ENCODE measurements around the gene MROH7. TPM values are rescaled to one million over a fixed set of nuclear protein-coding genes. Genes with fewer than 3 reads are reported as not detected.

The MROH7 gene
- total RNA-seq, 1 experiment from 2014 or later: not detected

GRCh38 chr1:54594463-54594862, 47.1 kb upstream of the MROH7 start:
- TF ChIP-seq EZH2 (IDR thresholded peaks at IDR 0.05; ENCODE audit: low read length, unreplicated experiment): no peak
- no peak for TF ChIP-seq EZH2phosphoT487 (IDR thresholded peaks at IDR 0.05; ENCODE audit: borderline replicate concordance, low read length)
- TF ChIP-seq CTCF (conservative IDR thresholded peaks at IDR 0.05; ENCODE audit: low read depth, low read length): no peak
- Histone ChIP-seq H4K20me1 (ENCODE audit: low read length) (no peaks in the 10 kb centered on the region), H3F3A (ENCODE audit: low read length, unreplicated experiment) (no peaks in the 10 kb centered on the region), H3K9me2 (replicated peaks; ENCODE audit: low read length) (no peaks in the 10 kb centered on the region), H3K27me3 (ENCODE audit: low read length) (no peaks in the 10 kb centered on the region), H3K4me2 (ENCODE audit: low read length) (no peak overlapping the region), H2AFZ (ENCODE audit: low read length) (no peak overlapping the region), H3K4me1 (ENCODE audit: insufficient read depth, low read length) (no peaks in the 10 kb centered on the region), H3K27ac (ENCODE audit: low read length) (no peak overlapping the region), H3K36me3 (ENCODE audit: low read depth, low read length) (no peaks in the 10 kb centered on the region), H3K4me3 (ENCODE audit: low read length) (no peak overlapping the region), H3K79me2 (ENCODE audit: low read length) (no peaks in the 10 kb centered on the region), H3K9ac (ENCODE audit: low read length) (no peak overlapping the region), H3K9me3 (ENCODE audit: low read length) (no peaks in the 10 kb centered on the region)
- ChIA-PET POLR2A (ENCODE audit: unreplicated experiment) (no interaction called here), CTCF (no interaction called here)
- BruUV-seq (replicated peaks): no TSS peak
- ATAC-seq: no peak
- no peak for DNase-seq
- intact Hi-C loops (cut with micrococcal nuclease): no loop called here

- H3K4me2 ChIP-seq (ENCODE audit: low read length): no peak overlapping the region
- no peaks in the 10 kb centered on the region for H4K20me1 ChIP-seq (ENCODE audit: low read length)
- H2AFZ ChIP-seq (ENCODE audit: low read length): no peak overlapping the region
- intact Hi-C loops (cut with micrococcal nuclease): no loop called here
- TF ChIP-seq EZH2 (IDR thresholded peaks at IDR 0.05; ENCODE audit: low read length, unreplicated experiment): no peak
- TF ChIP-seq EZH2phosphoT487 (IDR thresholded peaks at IDR 0.05; ENCODE audit: borderline replicate concordance, low read length): no peak
- TF ChIP-seq CTCF (conservative IDR thresholded peaks at IDR 0.05; ENCODE audit: low read depth, low read length): no peak
- ChIA-PET POLR2A (ENCODE audit: unreplicated experiment) (no interaction called here), CTCF (no interaction called here)
- no TSS peak for BruUV-seq (replicated peaks)
- no peaks in the 10 kb centered on the region for H3K9me3 ChIP-seq (ENCODE audit: low read length)
- no peaks in the 10 kb centered on the region for H3K4me1 ChIP-seq (ENCODE audit: insufficient read depth, low read length)
- no peaks in the 10 kb centered on the region for H3K79me2 ChIP-seq (ENCODE audit: low read length)
- no peak overlapping the region for H3K27ac ChIP-seq (ENCODE audit: low read length)
- no peaks in the 10 kb centered on the region for H3K9me2 ChIP-seq (replicated peaks; ENCODE audit: low read length)
- ATAC-seq: no peak
- H3K4me3 ChIP-seq (ENCODE audit: low read length): no peak overlapping the region
- DNase-seq: no peak
- H3F3A ChIP-seq (ENCODE audit: low read length, unreplicated experiment): no peaks in the 10 kb centered on the region
- H3K9ac ChIP-seq (ENCODE audit: low read length): no peak overlapping the region
- no peaks in the 10 kb centered on the region for H3K27me3 ChIP-seq (ENCODE audit: low read length)
- no peaks in the 10 kb centered on the region for H3K36me3 ChIP-seq (ENCODE audit: low read depth, low read length)
Observed at GRCh38 chr1:54595956-54596498, 45.6 kb upstream of the MROH7 start.

- DNase-seq: no peak
- no peaks in the 10 kb centered on the region for H3K9me2 ChIP-seq (replicated peaks; ENCODE audit: low read length)
- TF ChIP-seq EZH2 (IDR thresholded peaks at IDR 0.05; ENCODE audit: low read length, unreplicated experiment): no peak
- no peak for TF ChIP-seq EZH2phosphoT487 (IDR thresholded peaks at IDR 0.05; ENCODE audit: borderline replicate concordance, low read length)
- CTCF ChIA-PET: no interaction called here
- H3K9ac ChIP-seq (ENCODE audit: low read length): no peak overlapping the region
- H3K79me2 ChIP-seq (ENCODE audit: low read length): no peaks in the 10 kb centered on the region
- H3K36me3 ChIP-seq (ENCODE audit: low read depth, low read length): no peaks in the 10 kb centered on the region
- no peak for ATAC-seq
- no peak overlapping the region for H2AFZ ChIP-seq (ENCODE audit: low read length)
- no TSS peak for BruUV-seq (replicated peaks)
- H3F3A ChIP-seq (ENCODE audit: low read length, unreplicated experiment): no peaks in the 10 kb centered on the region
- no peaks in the 10 kb centered on the region for H4K20me1 ChIP-seq (ENCODE audit: low read length)
- no peaks in the 10 kb centered on the region for H3K27me3 ChIP-seq (ENCODE audit: low read length)
- no peaks in the 10 kb centered on the region for H3K9me3 ChIP-seq (ENCODE audit: low read length)
- no peak overlapping the region for H3K27ac ChIP-seq (ENCODE audit: low read length)
- no peak overlapping the region for H3K4me3 ChIP-seq (ENCODE audit: low read length)
- POLR2A ChIA-PET (ENCODE audit: unreplicated experiment): no interaction called here
- no peaks in the 10 kb centered on the region for H3K4me1 ChIP-seq (ENCODE audit: insufficient read depth, low read length)
- intact Hi-C loops (cut with micrococcal nuclease): no loop called here
- H3K4me2 ChIP-seq (ENCODE audit: low read length): no peak overlapping the region
Observed at GRCh38 chr1:54596756-54597155, 44.8 kb upstream of the MROH7 start.
